ENCODE measurements around the gene MADD.

GRCh38 chr11:47278769-47279168 lies 8.8 kb downstream of the MADD start:
- TF ChIP-seq CTCF (IDR thresholded peaks at IDR 0.05; ENCODE audit: extremely low read depth in 1 of 2, insufficient read depth in 1 of 2, low read depth in 1 of 2, low read length in 2 of 2) (no peak), MYC (IDR thresholded peaks at IDR 0.05; ENCODE audit: low read depth, low read length) (no peak), POLR2A (IDR thresholded peaks at IDR 0.05; ENCODE audit: low read depth, low read length) (no peak), MAX (IDR thresholded peaks at IDR 0.05; ENCODE audit: insufficient read depth, insufficient read length) (no peak), EZH2 (IDR thresholded peaks at IDR 0.05; ENCODE audit: borderline replicate concordance, low read depth, low read length, severe bottlenecking) (no peak), POLR2AphosphoS5 (IDR thresholded peaks at IDR 0.05; ENCODE audit: insufficient read depth, low read depth, low read length) (no peak), JUN (IDR thresholded peaks at IDR 0.05; ENCODE audit: borderline replicate concordance, insufficient read depth, insufficient read length, low read depth) (no peak)

All from endothelial cell of umbilical vein (primary cell).